ENCODE results near the gene ZNF837. TPM values are rescaled to one million over a fixed set of nuclear protein-coding genes. Genes with fewer than 3 reads are reported as not detected.

Gene ZNF837
- total and polyA plus RNA-seq, 2 of the 13 experiments (the other 11 are each of a cell fraction or from before 2014, with no cell fraction given): 0.29 to 1.3 TPM

- no peak for TF ChIP-seq TCF7 (IDR thresholded peaks at IDR 0.05; ENCODE audit: low read depth)
- TF ChIP-seq PRPF4 (IDR thresholded peaks at IDR 0.05; ENCODE audit: low read depth, low read length, poor library complexity, severe bottlenecking): no peak
- no peak for TF ChIP-seq ZNF431 (CRISPR knock-in tag; IDR thresholded peaks at IDR 0.05; ENCODE audit: borderline replicate concordance, low read depth)
- TF ChIP-seq ZFP37 (CRISPR knock-in tag; IDR thresholded peaks at IDR 0.05; ENCODE audit: borderline replicate concordance): no peak
- no peak for TF ChIP-seq KLF9 (CRISPR knock-in tag; IDR thresholded peaks at IDR 0.05; ENCODE audit: low read depth)
- TF ChIP-seq ZNF546 (CRISPR knock-in tag; conservative IDR thresholded peaks at IDR 0.05): no peak
- no peak for TF ChIP-seq ZBTB39 (CRISPR knock-in tag; IDR thresholded peaks at IDR 0.05)
- no peak for TF ChIP-seq ZBTB20 (CRISPR knock-in tag; IDR thresholded peaks at IDR 0.05; ENCODE audit: borderline replicate concordance, low read depth)
- TF ChIP-seq MBNL3 (CRISPR knock-in tag; conservative IDR thresholded peaks at IDR 0.05): no peak
- TF ChIP-seq SOX6 (IDR thresholded peaks at IDR 0.05): no peak
- TF ChIP-seq SOX6 (CRISPR knock-in tag; IDR thresholded peaks at IDR 0.05): no peak
- TF ChIP-seq ZNF598 (CRISPR knock-in tag; IDR thresholded peaks at IDR 0.05; ENCODE audit: borderline replicate concordance): no peak
- TF ChIP-seq ZKSCAN8 (CRISPR knock-in tag; IDR thresholded peaks at IDR 0.05; ENCODE audit: borderline replicate concordance): no peak
- TF ChIP-seq, protein P1, sequence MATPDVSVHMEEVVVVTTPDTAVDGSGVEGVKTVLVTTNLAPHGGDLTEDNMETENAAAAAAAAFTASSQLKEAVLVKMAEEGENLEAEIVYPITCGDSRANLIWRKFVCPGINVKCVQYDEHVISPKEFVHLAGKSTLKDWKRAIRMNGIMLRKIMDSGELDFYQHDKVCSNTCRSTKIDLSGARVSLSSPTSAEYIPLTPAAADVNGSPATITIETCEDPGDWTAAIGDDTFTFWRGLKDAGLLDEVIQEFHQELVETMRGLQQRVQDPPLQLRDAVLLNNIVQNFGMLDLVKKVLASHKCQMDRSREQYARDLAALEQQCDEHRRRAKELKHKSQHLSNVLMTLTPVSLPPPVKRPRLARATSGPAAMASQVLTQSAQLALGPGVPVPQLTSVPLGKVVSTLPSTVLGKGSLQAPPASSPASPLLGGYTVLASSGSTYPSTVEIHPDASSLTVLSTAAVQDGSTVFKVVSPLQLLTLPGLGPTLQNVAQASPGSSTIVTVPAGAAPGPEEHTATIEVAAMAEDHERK (CRISPR knock-in tag; IDR thresholded peaks at IDR 0.05; ENCODE audit: low read depth): no peak
- no peak for TF ChIP-seq ZBTB42 (CRISPR knock-in tag; IDR thresholded peaks at IDR 0.05)
- no peak for TF ChIP-seq STAT5B (CRISPR knock-in tag; IDR thresholded peaks at IDR 0.05)
- TF ChIP-seq ZNF552 (CRISPR knock-in tag; IDR thresholded peaks at IDR 0.05; ENCODE audit: borderline replicate concordance): no peak
- TF ChIP-seq SNAI1 (CRISPR knock-in tag; IDR thresholded peaks at IDR 0.05; ENCODE audit: borderline replicate concordance): 0 out of 2 replicates have a peak, but pooled peaks have one; percentile 22
- no peak for TF ChIP-seq ZNF788 (CRISPR knock-in tag; IDR thresholded peaks at IDR 0.05; ENCODE audit: borderline replicate concordance)
- no peak for TF ChIP-seq ZNF543 (CRISPR knock-in tag; IDR thresholded peaks at IDR 0.05)
- TF ChIP-seq ZNF263 (CRISPR knock-in tag; IDR thresholded peaks at IDR 0.05): peak; percentile 7; the same call in 1 of the 2 replicates
- TF ChIP-seq, protein P2, sequence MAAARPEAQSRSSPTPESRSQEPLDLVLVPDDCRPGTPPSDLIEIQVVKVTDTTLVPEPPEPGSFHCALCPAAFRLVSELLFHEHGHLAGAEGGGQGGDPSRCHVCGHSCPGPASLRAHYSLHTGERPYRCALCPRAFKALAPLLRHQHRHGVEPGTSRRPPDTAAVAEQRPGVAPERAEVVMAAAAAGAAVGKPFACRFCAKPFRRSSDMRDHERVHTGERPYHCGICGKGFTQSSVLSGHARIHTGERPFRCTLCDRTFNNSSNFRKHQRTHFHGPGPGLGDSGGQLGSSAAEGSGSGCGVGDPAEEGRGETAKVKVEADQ (CRISPR knock-in tag; IDR thresholded peaks at IDR 0.05; ENCODE audit: borderline replicate concordance): no peak
- no peak for TF ChIP-seq ZNF282 (IDR thresholded peaks at IDR 0.05; ENCODE audit: partially characterized antibody)
- TF ChIP-seq BCL6 (CRISPR knock-in tag; IDR thresholded peaks at IDR 0.05): no peak
- 0 out of 2 replicates have a peak, but pooled peaks have one; percentile 31 for TF ChIP-seq POGZ (CRISPR knock-in tag; IDR thresholded peaks at IDR 0.05)
Observed at GRCh38 chr19:58361900-58362271, 18.9 kb downstream of the ZNF837 start (continued).
